H9 (cell line): Measurements from ENCODE around the gene CTSW. TPM values are rescaled to one million over a fixed set of nuclear protein-coding genes. Genes with fewer than 3 reads are reported as not detected.
A peak's percentile ranks its signal among the peaks of the same experiment; 100 is the strongest.
"Not testable (repeated sequence)": the region's sequence is repeated elsewhere in the genome, so short reads cannot be mapped to it uniquely, and the experiment has no call there.

Experiments used
- DNase-seq: peaks from one replicate; pipeline ENCODE4 v3.0.0-alpha.2; 2017
- H2AFZ ChIP-seq: one replicate; pipeline ENCODE4 v1.6.1; 2013; ENCODE audit warnings: mild to moderate bottlenecking, low read length, control low read depth, moderate library complexity
- H2AK5ac ChIP-seq: 2 replicates; pipeline ENCODE4 v1.6.1; 2013; ENCODE audit warnings: low read length, control low read depth, mixed read lengths; ENCODE audit not compliant: insufficient read length
- H2BK120ac ChIP-seq: one replicate; pipeline ENCODE4 v1.6.1; 2013; ENCODE audit warnings: low read depth, mild to moderate bottlenecking, low read length, control low read depth, inconsistent platforms; ENCODE audit not compliant: poor library complexity, severe bottlenecking
- H2BK12ac ChIP-seq: 2 replicates; pipeline ENCODE4 v1.6.1; 2013; ENCODE audit warnings: low read length, control low read depth, mixed read lengths, low read depth; ENCODE audit not compliant: insufficient read length
- H2BK15ac ChIP-seq: 2 replicates; pipeline ENCODE4 v1.6.1; 2013; ENCODE audit warnings: low read depth, low read length, control low read depth
- H2BK20ac ChIP-seq: one replicate; pipeline ENCODE4 v1.6.1; 2013; ENCODE audit warnings: low read depth, mild to moderate bottlenecking, low read length, control low read depth, inconsistent platforms; ENCODE audit not compliant: poor library complexity, severe bottlenecking
- H2BK5ac ChIP-seq: 2 replicates; pipeline ENCODE4 v1.6.1; 2013; ENCODE audit warnings: low read length, control low read depth, mixed read lengths; ENCODE audit not compliant: insufficient read length
- H3K14ac ChIP-seq: 2 replicates; pipeline ENCODE4 v1.6.1; 2013; ENCODE audit warnings: low read length, control low read depth; ENCODE audit not compliant: insufficient read depth
- H3K18ac ChIP-seq: 2 replicates; pipeline ENCODE4 v1.6.1; 2013; ENCODE audit warnings: low read depth, mild to moderate bottlenecking, mixed read lengths, low read length, control low read depth; ENCODE audit not compliant: insufficient read length
- H3K23ac ChIP-seq: 2 replicates; pipeline ENCODE4 v1.6.1; 2013; ENCODE audit warnings: low read length, control low read depth, mixed read lengths, low read depth; ENCODE audit not compliant: insufficient read length
- H3K23me2 ChIP-seq: 2 replicates; pipeline ENCODE4 v1.6.1; 2013; ENCODE audit warnings: low read depth, mild to moderate bottlenecking, mixed read lengths, low read length, control low read depth; ENCODE audit not compliant: insufficient read length, poor library complexity, severe bottlenecking
- H3K27ac ChIP-seq: 2 replicates; pipeline ENCODE4 v1.5.1; 2013; ENCODE audit warnings: low read length, control low read depth, mixed read lengths, low read depth; ENCODE audit not compliant: insufficient read length
- H3K27me3 ChIP-seq: 2 replicates; pipeline ENCODE4 v1.6.1; 2013; ENCODE audit warnings: low read length, control low read depth, inconsistent platforms; ENCODE audit not compliant: insufficient read depth
- H3K4ac ChIP-seq: 2 replicates; pipeline ENCODE4 v1.6.1; 2013; ENCODE audit warnings: low read depth, mild to moderate bottlenecking, control low read depth, inconsistent platforms, low read length, moderate library complexity
- H3K4me1 ChIP-seq: 2 replicates; pipeline ENCODE4 v1.6.1; 2013; ENCODE audit warnings: low read length, control low read depth, inconsistent platforms; ENCODE audit not compliant: insufficient read depth
- H3K4me2 ChIP-seq: 2 replicates; pipeline ENCODE4 v1.6.1; 2013; ENCODE audit warnings: low read length, control low read depth, mixed read lengths; ENCODE audit not compliant: insufficient read length, insufficient read depth
- H3K56ac ChIP-seq: 2 replicates; pipeline ENCODE4 v1.6.1; 2013; ENCODE audit warnings: low read depth, mild to moderate bottlenecking, mixed read lengths, low read length, control low read depth; ENCODE audit not compliant: insufficient read length
- H3K79me1 ChIP-seq: 2 replicates; pipeline ENCODE4 v1.6.1; 2013; ENCODE audit warnings: low read depth, mild to moderate bottlenecking, moderate library complexity, low read length, control low read depth, inconsistent platforms; ENCODE audit not compliant: insufficient read depth, poor library complexity, severe bottlenecking
- H3K79me2 ChIP-seq: 2 replicates; pipeline ENCODE4 v1.6.1; 2013; ENCODE audit warnings: low read length, control low read depth, inconsistent platforms; ENCODE audit not compliant: insufficient read depth
- H3K9ac ChIP-seq: 2 replicates; pipeline ENCODE4 v1.6.1; 2013; ENCODE audit warnings: low read length, control low read depth, mixed read lengths; ENCODE audit not compliant: insufficient read length; ENCODE audit errors: extremely low read depth
- H3K9me3 ChIP-seq: one replicate; pipeline ENCODE4 v1.6.1; 2013; ENCODE audit warnings: low read depth, low read length, inconsistent platforms; ENCODE audit not compliant: control insufficient read depth
- H3T11ph ChIP-seq: one replicate; pipeline ENCODE4 v1.6.1; 2013; ENCODE audit warnings: mild to moderate bottlenecking, low read length, control low read depth, inconsistent platforms
- H4K20me1 ChIP-seq: one replicate; pipeline ENCODE4 v1.6.1; 2013; ENCODE audit not compliant: control insufficient read depth, insufficient read length, insufficient read depth
- H4K5ac ChIP-seq: 2 replicates; pipeline ENCODE4 v1.6.1; 2013; ENCODE audit warnings: low read depth, mild to moderate bottlenecking, mixed read lengths, low read length, control low read depth; ENCODE audit not compliant: insufficient read length
- H4K8ac ChIP-seq: replicated peaks from 2 replicates; pipeline ENCODE4 v1.6.1; 2013; ENCODE audit warnings: low read length, control low read depth, mixed read lengths, low read depth; ENCODE audit not compliant: insufficient read length
- H4K91ac ChIP-seq: 2 replicates; pipeline ENCODE4 v1.6.1; 2013; ENCODE audit warnings: low read depth, mild to moderate bottlenecking, moderate library complexity, mixed read lengths, low read length, control low read depth; ENCODE audit not compliant: insufficient read length
- H3K27ac Mint-ChIP-seq, 3 experiments: 2 replicates in 2 of 3; 3 replicates in 1 of 3; pipeline ENCODE4 v1.8.0; 2020 to 2021; ENCODE audit warnings: mixed read lengths in 3 of 3, mild to moderate bottlenecking in 1 of 3, moderate library complexity in 1 of 3
- H3K27me3 Mint-ChIP-seq: 2 replicates; pipeline ENCODE4 v1.8.0; 2021; ENCODE audit warnings: low read depth, mild to moderate bottlenecking, moderate library complexity, mixed read lengths
- H3K36me3 Mint-ChIP-seq, 3 experiments: 2 replicates in 2 of 3; 3 replicates in 1 of 3; pipeline ENCODE4 v1.8.0; 2020 to 2021; ENCODE audit warnings: low read depth in 3 of 3, mixed read lengths in 3 of 3; ENCODE audit not compliant: insufficient read depth in 1 of 3
- H3K4me1 Mint-ChIP-seq, 2 experiments: 2 replicates each; pipeline ENCODE4 v1.8.0; 2020; ENCODE audit warnings: mixed read lengths in 2 of 2
- H3K4me3 Mint-ChIP-seq, 2 experiments: 2 replicates in 1 of 2; 3 replicates in 1 of 2; pipeline ENCODE4 v1.8.0; 2020 to 2021; ENCODE audit warnings: mild to moderate bottlenecking in 2 of 2, mixed read lengths in 2 of 2, moderate library complexity in 1 of 2
- H3K9me3 Mint-ChIP-seq, 2 experiments: 2 replicates in 1 of 2; 3 replicates in 1 of 2; pipeline ENCODE4 v1.8.0; 2020; ENCODE audit warnings: mild to moderate bottlenecking in 2 of 2, mixed read lengths in 2 of 2, moderate library complexity in 1 of 2
- WGBS: extraction: QIAGEN DNeasy Blood & Tissue Kit; methylation state at CpG from one replicate; pipeline ENCODE4 v1.1.7; 2013; ENCODE audit warnings: missing lambda C conversion rate, low lambda C conversion rate, mixed read lengths; ENCODE audit not compliant: insufficient read length; ENCODE audit errors: extremely low coverage; 5-methylcytosine and 5-hydroxymethylcytosine counted together
- long read RNA-seq: library from polyadenylated mRNA; unstranded; transcript quantifications from one replicate; pipeline ENCODE4 v2.0.0, GENCODE V29; 2020
- total RNA-seq: library from RNA; stranded (reverse); gene quantifications from 2 replicates; pipeline ENCODE4 v1.2.1, GENCODE V29; 2021
- TF ChIP-seq, protein P1 (sequence below): fragments of 200-600 bp; sonication (generic); conservative IDR thresholded peaks from 3 replicates; pipeline ENCODE4 v1.8.0; 2021; ENCODE audit warnings: antibody characterized with exemption, mild to moderate bottlenecking

The CTSW gene
- not detected in 2 replicates for total RNA-seq
- long read RNA-seq = 0 reads

DNA sequence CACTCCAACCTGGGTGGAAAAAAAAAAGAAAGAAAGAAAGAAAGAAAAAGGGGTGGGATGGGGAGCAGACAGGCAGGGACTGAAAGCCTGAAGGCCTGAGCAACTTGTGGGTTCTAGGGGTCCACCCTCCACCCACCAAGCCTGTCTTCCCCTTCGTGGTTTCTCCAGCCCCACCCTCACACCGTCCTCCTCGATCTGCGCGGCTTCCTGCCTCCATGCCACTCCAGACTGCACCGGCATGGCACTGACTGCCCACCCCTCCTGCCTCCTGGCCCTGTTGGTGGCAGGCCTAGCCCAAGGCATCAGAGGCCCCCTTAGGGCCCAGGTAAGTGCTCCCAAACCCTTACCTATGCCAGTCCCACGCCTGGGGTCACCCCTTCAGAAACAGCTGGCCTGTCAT is at the start of gene CTSW:
CTSW (plus strand) TSS at position 221 of the 400 bp plus-strand sequence; CDS start at position 239, 18 bp downstream.
- peaks cover 2 to 6% of the 10 kb centered on the region in 2 experiments for H3K4me1 Mint-ChIP-seq
- no peak for DNase-seq

DNA sequence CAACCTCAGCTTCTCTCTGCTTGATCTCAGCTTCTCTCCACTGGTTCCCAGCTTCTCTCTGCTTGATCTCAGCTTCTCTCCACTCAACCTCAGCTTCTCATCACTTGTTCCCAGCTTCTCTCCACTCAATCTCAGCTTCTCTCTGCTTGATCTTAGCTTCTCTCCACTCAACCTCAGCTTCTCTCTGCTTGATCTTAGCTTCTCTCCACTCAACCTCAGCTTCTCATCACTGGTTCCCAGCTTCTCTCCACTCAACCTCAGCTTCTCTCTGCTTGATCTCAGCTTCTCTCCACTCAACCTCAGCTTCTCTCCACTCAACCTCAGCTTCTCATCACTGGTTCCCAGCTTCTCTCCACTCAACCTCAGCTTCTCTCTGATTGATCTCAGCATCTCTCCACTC is 47.4 kb upstream of the CTSW start:
- H2BK5ac ChIP-seq, H3K56ac ChIP-seq, H4K20me1 ChIP-seq, H3K23ac ChIP-seq, H3K36me3 Mint-ChIP-seq, H3K27me3 ChIP-seq, H3K4me1 ChIP-seq, H3T11ph ChIP-seq, H2AFZ ChIP-seq, H3K79me2 ChIP-seq, H3K4ac ChIP-seq, H2BK12ac ChIP-seq, H3K9me3 Mint-ChIP-seq, H4K8ac ChIP-seq, DNase-seq, H3K18ac ChIP-seq, H3K9me3 ChIP-seq, H3K23me2 ChIP-seq, H3K27ac ChIP-seq, H3K9ac ChIP-seq, H3K79me1 ChIP-seq, H2BK120ac ChIP-seq, H3K27ac Mint-ChIP-seq, H3K14ac ChIP-seq, H2BK15ac ChIP-seq, H2BK20ac ChIP-seq, H2AK5ac ChIP-seq, H4K5ac ChIP-seq, H4K91ac ChIP-seq: not testable (repeated sequence)
- H3K4me3 Mint-ChIP-seq = peak overlapping the region in 1 of 2 experiments; percentile 10; a peak in 3 of 5 replicates
- peaks cover 4 to 14% of the 10 kb centered on the region in 2 experiments for H3K4me1 Mint-ChIP-seq
- peak overlapping the region; percentile 71 for H3K4me2 ChIP-seq
- peaks cover 28% of the 10 kb centered on the region for H3K27me3 Mint-ChIP-seq

More for the DNA sequence above, at the start of gene CTSW:
- Histone ChIP-seq H3K56ac (no peak within 1 kb of the TSS), H3K79me1 (no peaks in the 10 kb centered on the region), H3T11ph (no peak within 1 kb of the TSS), H3K79me2 (no peaks in the 10 kb centered on the region), H2BK15ac (no peak within 1 kb of the TSS), H3K27me3 (no peaks in the 10 kb centered on the region), H3K23ac (no peak within 1 kb of the TSS), H4K8ac (no peak within 1 kb of the TSS), H3K23me2 (no peaks in the 10 kb centered on the region), H3K18ac (no peak within 1 kb of the TSS), H2AK5ac (no peak within 1 kb of the TSS), H2BK5ac (no peak within 1 kb of the TSS), H3K4me2 (no peak within 1 kb of the TSS), H2AFZ (no peak within 1 kb of the TSS), H4K20me1 (no peaks in the 10 kb centered on the region), H3K9me3 (no peaks in the 10 kb centered on the region), H3K9ac (no peak within 1 kb of the TSS), H2BK120ac (no peak within 1 kb of the TSS), H3K14ac (no peak within 1 kb of the TSS; the same call in 1 of the 2 replicates), H4K5ac (no peak within 1 kb of the TSS), H3K4me1 (no peaks in the 10 kb centered on the region), H2BK12ac (no peak within 1 kb of the TSS), H3K27ac (no peak within 1 kb of the TSS), H4K91ac (no peak within 1 kb of the TSS), H3K4ac (no peak within 1 kb of the TSS), H2BK20ac (no peak within 1 kb of the TSS)
- TF ChIP-seq, protein P1, sequence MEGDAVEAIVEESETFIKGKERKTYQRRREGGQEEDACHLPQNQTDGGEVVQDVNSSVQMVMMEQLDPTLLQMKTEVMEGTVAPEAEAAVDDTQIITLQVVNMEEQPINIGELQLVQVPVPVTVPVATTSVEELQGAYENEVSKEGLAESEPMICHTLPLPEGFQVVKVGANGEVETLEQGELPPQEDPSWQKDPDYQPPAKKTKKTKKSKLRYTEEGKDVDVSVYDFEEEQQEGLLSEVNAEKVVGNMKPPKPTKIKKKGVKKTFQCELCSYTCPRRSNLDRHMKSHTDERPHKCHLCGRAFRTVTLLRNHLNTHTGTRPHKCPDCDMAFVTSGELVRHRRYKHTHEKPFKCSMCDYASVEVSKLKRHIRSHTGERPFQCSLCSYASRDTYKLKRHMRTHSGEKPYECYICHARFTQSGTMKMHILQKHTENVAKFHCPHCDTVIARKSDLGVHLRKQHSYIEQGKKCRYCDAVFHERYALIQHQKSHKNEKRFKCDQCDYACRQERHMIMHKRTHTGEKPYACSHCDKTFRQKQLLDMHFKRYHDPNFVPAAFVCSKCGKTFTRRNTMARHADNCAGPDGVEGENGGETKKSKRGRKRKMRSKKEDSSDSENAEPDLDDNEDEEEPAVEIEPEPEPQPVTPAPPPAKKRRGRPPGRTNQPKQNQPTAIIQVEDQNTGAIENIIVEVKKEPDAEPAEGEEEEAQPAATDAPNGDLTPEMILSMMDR = no peak
- H3K27me3 Mint-ChIP-seq = peaks cover 17% of the 10 kb centered on the region
- peaks cover 18 to 30% (median 27%) of the 10 kb centered on the region in 3 experiments; a peak in 6 of 7 replicates for H3K36me3 Mint-ChIP-seq
- H3K9me3 Mint-ChIP-seq = no peaks in the 10 kb centered on the region; a peak in 1 of 5 replicates
- WGBS = no CpG with 5 or more reads among the region's 7 CpGs
- H3K4me3 Mint-ChIP-seq = no peak within 1 kb of the TSS
- H3K27ac Mint-ChIP-seq = peak within 1 kb of the TSS in 1 of 3 experiments; percentile 62; a peak in 1 of 7 replicates
